Pulmonary artery endothelial cell (primary cell): ENCODE measurements around the gene RAG1. TPM values are rescaled to one million over a fixed set of nuclear protein-coding genes. Genes with fewer than 3 reads are reported as not detected.

ENCODE experiments used
- DNase-seq: peaks from one replicate; pipeline ENCODE4 v3.0.0-alpha.2; 2011; ENCODE audit warnings: low read depth, low spot score
- total RNA-seq: library from RNA; depleted of rRNA; stranded (reverse); fragments of >200 nt; gene quantifications from 2 replicates; pipeline ENCODE4 v1.2.3, GENCODE V29; 2014

Gene RAG1
- total RNA-seq, 1 donor from 2014 or later = 1.1 TPM

GRCh38 chr11:36627471-36627870 lies 59.7 kb downstream of the RAG1 start:
- no peak for DNase-seq

DNA sequence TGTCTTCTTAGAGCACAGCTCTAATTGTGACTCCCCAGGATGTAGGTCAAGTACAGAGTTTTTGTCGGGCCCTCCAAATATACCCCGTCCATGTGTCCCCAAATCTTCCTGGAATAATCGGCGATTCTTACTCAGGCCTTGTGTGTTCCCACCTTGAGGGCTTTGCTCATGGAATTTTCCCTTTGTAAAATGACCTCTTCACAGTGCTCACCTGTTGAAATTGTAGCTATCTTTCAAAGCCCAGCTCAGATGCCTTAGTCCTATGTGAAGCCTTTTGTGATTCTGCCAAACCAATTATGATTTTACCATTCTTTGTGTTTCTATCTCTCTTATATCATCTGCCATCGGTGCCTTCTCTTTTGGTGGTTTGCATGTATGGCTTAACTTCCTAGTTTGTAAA lies 60.3 kb downstream of the RAG1 start:
- DNase-seq = no peak

GRCh38 chr11:36628765-36629244 lies 61.0 kb downstream of the RAG1 start:
- no peak for DNase-seq

Other genes with a start within 250 kb of the RAG1 start
- 7.6 and 11.5 TPM in 2 replicates for gene TRAF6, start 57.7 kb upstream of the RAG1 start, total RNA-seq
- 30.3 and 33.2 TPM in 2 replicates for gene IFTAP, start 26.5 kb downstream of the RAG1 start, total RNA-seq
- gene RAG2, start 30.2 kb downstream of the RAG1 start, total RNA-seq = not detected in 2 replicates